KMS-11 (cell line): Measurements from ENCODE around the gene SIGLEC10.
"Not testable (repeated sequence)": the region's sequence is repeated elsewhere in the genome, so short reads cannot be mapped to it uniquely, and the experiment has no call there.

Experiments used
- H2AFZ ChIP-seq: fragments of 200-600 bp; sonication (generic); 2 replicates; pipeline ENCODE4 v1.6.1; 2016; ENCODE audit warnings: antibody characterized with exemption, mixed run types, low read depth
- H3K27ac ChIP-seq: fragments of 200-600 bp; sonication (generic); 2 replicates; pipeline ENCODE4 v1.6.1; 2016; ENCODE audit warnings: mild to moderate bottlenecking, mixed run types
- H3K27me3 ChIP-seq: fragments of 200-600 bp; sonication (generic); 2 replicates; pipeline ENCODE4 v1.6.1; 2017; ENCODE audit warnings: mild to moderate bottlenecking, low read depth, mixed run types, moderate library complexity; ENCODE audit not compliant: insufficient read depth
- H3K36me3 ChIP-seq: fragments of 200-600 bp; sonication (generic); 2 replicates; pipeline ENCODE4 v1.6.1; 2017; ENCODE audit warnings: mild to moderate bottlenecking, mixed run types; ENCODE audit not compliant: insufficient read depth
- H3K4me1 ChIP-seq: fragments of 200-600 bp; sonication (generic); 2 replicates; pipeline ENCODE4 v1.6.1; 2016; ENCODE audit warnings: mild to moderate bottlenecking, low read depth, mixed run types; ENCODE audit not compliant: poor library complexity, severe bottlenecking
- H3K4me2 ChIP-seq: fragments of 200-600 bp; sonication (generic); 2 replicates; pipeline ENCODE4 v1.7.0; 2016; ENCODE audit warnings: mild to moderate bottlenecking, mixed run types
- H3K4me3 ChIP-seq: fragments of 200-600 bp; sonication (generic); IDR thresholded peaks from 2 replicates; pipeline ENCODE4 v1.6.1; 2017; ENCODE audit warnings: low read depth, low read length, mixed read lengths; ENCODE audit not compliant: insufficient read depth
- H3K79me2 ChIP-seq: fragments of 200-600 bp; sonication (generic); 2 replicates; pipeline ENCODE4 v1.6.1; 2016; ENCODE audit warnings: low read depth, mixed run types; ENCODE audit not compliant: insufficient read depth
- H3K9ac ChIP-seq: fragments of 200-600 bp; sonication (generic); 2 replicates; pipeline ENCODE4 v1.6.1; 2016; ENCODE audit warnings: mild to moderate bottlenecking, mixed run types
- H4K20me1 ChIP-seq: fragments of 200-600 bp; sonication (generic); 2 replicates; pipeline ENCODE4 v1.6.1; 2016; ENCODE audit warnings: mild to moderate bottlenecking, mixed run types; ENCODE audit not compliant: insufficient read depth
- TF ChIP-seq, protein P1 (sequence below): fragments of 200-600 bp; sonication (generic); conservative IDR thresholded peaks from 2 replicates; pipeline ENCODE4 v1.6.1; 2017; ENCODE audit warnings: low read depth, mild to moderate bottlenecking, antibody characterized with exemption, low read length, moderate library complexity, mixed read lengths

The SIGLEC10 gene

DNA sequence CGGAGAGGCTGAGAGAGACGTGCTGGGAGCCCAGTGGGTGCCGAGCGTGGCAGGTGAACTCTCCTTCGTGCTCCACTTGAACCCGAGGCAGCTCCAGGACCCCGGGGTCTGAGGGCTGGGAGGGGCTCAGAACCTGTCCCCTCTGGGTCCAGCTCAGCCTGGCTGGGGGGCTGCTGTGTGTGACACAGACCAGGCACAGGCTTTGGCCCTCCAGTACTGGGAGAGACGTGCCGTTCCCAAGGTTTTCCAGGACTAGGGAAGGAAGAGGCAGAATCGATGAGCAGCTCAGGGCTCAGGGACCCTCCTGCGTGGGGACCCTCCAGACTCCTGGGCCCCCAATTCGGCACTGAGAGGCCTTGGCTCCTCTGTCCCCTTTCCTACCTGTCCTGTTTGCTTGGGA lies 2.3 kb downstream of the SIGLEC10 start:
- Histone ChIP-seq H3K9ac (no peak overlapping the region), H3K36me3 (no peaks in the 10 kb centered on the region), H4K20me1 (no peaks in the 10 kb centered on the region), H3K27me3 (no peaks in the 10 kb centered on the region; the same call in 1 of the 2 replicates), H3K79me2 (no peaks in the 10 kb centered on the region), H3K4me2 (no peak overlapping the region), H2AFZ (no peak overlapping the region), H3K4me3 (no peak overlapping the region), H3K4me1 (no peaks in the 10 kb centered on the region), H3K27ac (no peak overlapping the region)
- TF ChIP-seq, protein P1, sequence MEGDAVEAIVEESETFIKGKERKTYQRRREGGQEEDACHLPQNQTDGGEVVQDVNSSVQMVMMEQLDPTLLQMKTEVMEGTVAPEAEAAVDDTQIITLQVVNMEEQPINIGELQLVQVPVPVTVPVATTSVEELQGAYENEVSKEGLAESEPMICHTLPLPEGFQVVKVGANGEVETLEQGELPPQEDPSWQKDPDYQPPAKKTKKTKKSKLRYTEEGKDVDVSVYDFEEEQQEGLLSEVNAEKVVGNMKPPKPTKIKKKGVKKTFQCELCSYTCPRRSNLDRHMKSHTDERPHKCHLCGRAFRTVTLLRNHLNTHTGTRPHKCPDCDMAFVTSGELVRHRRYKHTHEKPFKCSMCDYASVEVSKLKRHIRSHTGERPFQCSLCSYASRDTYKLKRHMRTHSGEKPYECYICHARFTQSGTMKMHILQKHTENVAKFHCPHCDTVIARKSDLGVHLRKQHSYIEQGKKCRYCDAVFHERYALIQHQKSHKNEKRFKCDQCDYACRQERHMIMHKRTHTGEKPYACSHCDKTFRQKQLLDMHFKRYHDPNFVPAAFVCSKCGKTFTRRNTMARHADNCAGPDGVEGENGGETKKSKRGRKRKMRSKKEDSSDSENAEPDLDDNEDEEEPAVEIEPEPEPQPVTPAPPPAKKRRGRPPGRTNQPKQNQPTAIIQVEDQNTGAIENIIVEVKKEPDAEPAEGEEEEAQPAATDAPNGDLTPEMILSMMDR: no peak

- Histone ChIP-seq H3K4me3 (no peak overlapping the region), H4K20me1 (no peaks in the 10 kb centered on the region), H3K9ac (no peak overlapping the region), H3K4me1 (no peaks in the 10 kb centered on the region), H2AFZ (no peak overlapping the region), H3K36me3 (no peaks in the 10 kb centered on the region), H3K27me3 (no peaks in the 10 kb centered on the region; the same call in 1 of the 2 replicates), H3K4me2 (no peak overlapping the region), H3K27ac (no peak overlapping the region), H3K79me2 (no peaks in the 10 kb centered on the region)
- TF ChIP-seq, protein P1: no peak
These were observed 6.3 kb downstream of the SIGLEC10 start for GRCh38 chr19:51410950-51411748.

DNA sequence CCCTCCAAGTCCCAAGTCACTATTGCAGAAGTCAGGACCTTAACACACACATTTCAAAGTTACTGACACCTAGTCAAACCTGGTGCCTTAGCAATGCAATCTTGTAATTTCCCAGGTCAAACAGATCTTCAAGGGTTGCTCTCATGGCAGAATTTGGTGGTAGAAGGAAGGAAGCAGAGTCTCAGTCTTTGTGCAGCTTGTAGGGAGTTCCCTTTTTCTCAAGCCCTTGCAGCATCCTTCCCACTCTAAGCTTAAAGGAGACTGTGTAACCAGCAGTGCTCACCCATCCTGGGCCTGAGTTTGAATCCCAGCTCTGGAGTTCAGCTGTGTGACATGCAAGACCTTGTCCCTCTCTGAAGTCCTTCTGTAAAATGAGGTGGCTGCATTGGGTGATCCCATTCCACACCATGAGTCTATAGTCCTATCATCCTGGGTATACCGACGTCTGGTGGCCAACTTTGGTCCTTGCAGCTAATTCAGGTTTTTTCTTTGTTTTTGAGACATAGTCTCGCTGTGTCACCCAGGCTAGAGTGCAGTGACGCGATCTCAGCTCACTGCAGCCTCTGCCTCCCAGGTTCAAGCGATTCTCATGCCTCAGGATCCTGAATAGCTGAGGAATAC lies 9.8 kb downstream of the SIGLEC10 start:
- H3K4me1 ChIP-seq: no peaks in the 10 kb centered on the region
- no peaks in the 10 kb centered on the region for H3K36me3 ChIP-seq
- no peak overlapping the region for H3K4me3 ChIP-seq
- TF ChIP-seq, protein P1: no peak
- no peaks in the 10 kb centered on the region for H3K79me2 ChIP-seq
- no peak overlapping the region for H3K4me2 ChIP-seq
- H3K27ac ChIP-seq: no peak overlapping the region
- no peaks in the 10 kb centered on the region; the same call in 1 of the 2 replicates for H3K27me3 ChIP-seq
- H3K9ac ChIP-seq: no peak overlapping the region
- H4K20me1 ChIP-seq: no peaks in the 10 kb centered on the region
- no peak overlapping the region for H2AFZ ChIP-seq

DNA sequence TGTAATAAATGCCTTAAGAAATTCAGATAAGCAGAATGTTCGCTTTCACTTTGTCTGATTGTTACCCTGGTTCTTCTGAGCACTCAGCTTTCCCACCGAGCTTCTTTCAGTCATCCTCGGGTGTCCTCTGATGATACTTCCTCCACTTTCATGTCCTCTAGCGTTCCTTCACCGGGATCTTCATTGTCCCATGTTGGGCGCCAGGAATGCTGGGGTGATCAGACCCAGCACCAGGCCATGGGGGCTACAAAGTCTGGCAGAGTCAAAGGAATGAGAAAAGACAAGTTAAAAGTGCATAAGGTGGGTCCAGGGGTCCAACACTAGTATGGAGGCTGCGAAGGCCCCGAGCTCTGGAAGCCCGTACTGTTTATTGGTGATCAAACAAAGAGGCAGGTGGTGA lies 15.3 kb downstream of the SIGLEC10 start:
- H4K20me1 ChIP-seq: no peaks in the 10 kb centered on the region
- H3K79me2 ChIP-seq: no peaks in the 10 kb centered on the region
- no peak overlapping the region for H3K9ac ChIP-seq
- no peak overlapping the region for H2AFZ ChIP-seq
- no peak overlapping the region for H3K4me2 ChIP-seq
- no peaks in the 10 kb centered on the region for H3K36me3 ChIP-seq
- no peak overlapping the region for H3K27ac ChIP-seq
- TF ChIP-seq, protein P1: no peak
- no peaks in the 10 kb centered on the region; the same call in 1 of the 2 replicates for H3K27me3 ChIP-seq
- no peaks in the 10 kb centered on the region for H3K4me1 ChIP-seq
- H3K4me3 ChIP-seq: no peak overlapping the region

DNA sequence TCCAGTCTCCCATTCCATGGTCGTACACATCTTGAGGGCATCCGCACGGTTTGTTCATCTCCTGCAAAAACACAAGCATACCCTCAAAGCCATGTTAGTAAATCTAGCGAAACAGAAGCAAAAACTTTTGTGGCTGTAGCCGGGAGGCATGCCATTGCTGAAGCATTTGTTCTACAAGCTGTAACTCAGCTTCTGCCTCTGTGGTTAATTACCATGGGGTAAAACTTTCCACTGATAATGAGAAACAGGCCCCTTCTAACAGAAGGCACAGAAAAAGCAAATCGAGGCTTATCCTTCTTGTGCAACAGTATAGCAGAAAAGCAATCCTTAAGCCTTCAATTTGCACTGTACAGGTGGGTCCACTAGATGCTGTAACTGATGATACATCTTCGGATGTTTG lies 17.5 kb downstream of the SIGLEC10 start:
- H3K4me3 ChIP-seq, H4K20me1 ChIP-seq, H3K4me1 ChIP-seq, H2AFZ ChIP-seq, H3K27ac ChIP-seq, H3K36me3 ChIP-seq, H3K4me2 ChIP-seq, H3K27me3 ChIP-seq, H3K79me2 ChIP-seq, H3K9ac ChIP-seq: not testable (repeated sequence)
